Transverse colon (tissue), 4 donors: Measurements from ENCODE around the gene USP17L29. TPM values are rescaled to one million over a fixed set of nuclear protein-coding genes. Genes with fewer than 3 reads are reported as not detected.
"Not testable (repeated sequence)": the region's sequence is repeated elsewhere in the genome, so short reads cannot be mapped to it uniquely, and the experiment has no call there.

Experiments
- DNase-seq: peaks from one replicate; pipeline ENCODE4 v3.0.0-alpha.2; 2019
- H3K27ac ChIP-seq, 4 donors: fragments of 200-600 bp; sonication (generic); 2 replicates each; pipeline ENCODE4 v1.5.1; 2016 to 2018; ENCODE audit warnings: inconsistent platforms in 4 of 4
- H3K27me3 ChIP-seq: fragments of 200-600 bp; sonication (generic); 2 replicates; pipeline ENCODE4 v1.5.1; 2017; ENCODE audit warnings: inconsistent platforms
- H3K36me3 ChIP-seq, 4 donors: fragments of 200-600 bp; sonication (generic); 2 replicates each; pipeline ENCODE4 v1.5.1; 2017 to 2019; ENCODE audit warnings: inconsistent platforms in 4 of 4
- H3K4me1 ChIP-seq, 4 donors: fragments of 200-600 bp; sonication (generic); 2 replicates each; pipeline ENCODE4 v1.5.1; 2017 to 2020; ENCODE audit warnings: inconsistent platforms in 4 of 4
- H3K4me3 ChIP-seq, 4 donors: fragments of 200-600 bp; sonication (generic); 1 replicate in 1 of 4; 2 replicates in 3 of 4; pipeline versions ENCODE4 v1.5.1 to v1.6.1; 2017 to 2019; ENCODE audit warnings: inconsistent platforms in 4 of 4
- H3K9me3 ChIP-seq, 2 donors: fragments of 200-600 bp; sonication (generic); 2 replicates each; pipeline ENCODE4 v1.5.1; 2017 to 2019; ENCODE audit warnings: inconsistent platforms in 2 of 2
- WGBS, 2 donors: methylation state at CpG; one replicate each; pipeline ENCODE4 v1.1.5; 2018; ENCODE audit warnings: low coverage in 1 of 2; 5-methylcytosine and 5-hydroxymethylcytosine counted together
- in situ Hi-C, 4 donors: fragments of 200-750 bp; cut with MboI; loops; one replicate each; pipeline versions ENCODE4 v1.15.0 to v1.15.1; 2017; ENCODE audit warnings: low sequenced_read_pairs in 3 of 4, low pct_ligation_motif_present in 1 of 4, low pct_unique_long_range_greater_than_20kb in 1 of 4
- intact Hi-C: fragments of 100-400 bp; cut with DNase I; formaldehyde crosslinking; loops from one replicate; pipeline ENCODE4 v1.15.1; 2023; ENCODE audit warnings: low total_unique reads
- total RNA-seq, 4 donors: library from RNA; depleted of rRNA; stranded (reverse); fragments of >200 nt; gene quantifications; one replicate each; pipeline ENCODE4 v1.1.0, GENCODE V29; 2016

Gene USP17L29, protein sequence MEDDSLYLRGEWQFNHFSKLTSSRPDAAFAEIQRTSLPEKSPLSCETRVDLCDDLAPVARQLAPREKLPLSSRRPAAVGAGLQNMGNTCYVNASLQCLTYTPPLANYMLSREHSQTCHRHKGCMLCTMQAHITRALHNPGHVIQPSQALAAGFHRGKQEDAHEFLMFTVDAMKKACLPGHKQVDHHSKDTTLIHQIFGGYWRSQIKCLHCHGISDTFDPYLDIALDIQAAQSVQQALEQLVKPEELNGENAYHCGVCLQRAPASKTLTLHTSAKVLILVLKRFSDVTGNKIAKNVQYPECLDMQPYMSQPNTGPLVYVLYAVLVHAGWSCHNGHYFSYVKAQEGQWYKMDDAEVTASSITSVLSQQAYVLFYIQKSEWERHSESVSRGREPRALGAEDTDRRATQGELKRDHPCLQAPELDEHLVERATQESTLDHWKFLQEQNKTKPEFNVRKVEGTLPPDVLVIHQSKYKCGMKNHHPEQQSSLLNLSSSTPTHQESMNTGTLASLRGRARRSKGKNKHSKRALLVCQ
- not detected for total RNA-seq

DNA sequence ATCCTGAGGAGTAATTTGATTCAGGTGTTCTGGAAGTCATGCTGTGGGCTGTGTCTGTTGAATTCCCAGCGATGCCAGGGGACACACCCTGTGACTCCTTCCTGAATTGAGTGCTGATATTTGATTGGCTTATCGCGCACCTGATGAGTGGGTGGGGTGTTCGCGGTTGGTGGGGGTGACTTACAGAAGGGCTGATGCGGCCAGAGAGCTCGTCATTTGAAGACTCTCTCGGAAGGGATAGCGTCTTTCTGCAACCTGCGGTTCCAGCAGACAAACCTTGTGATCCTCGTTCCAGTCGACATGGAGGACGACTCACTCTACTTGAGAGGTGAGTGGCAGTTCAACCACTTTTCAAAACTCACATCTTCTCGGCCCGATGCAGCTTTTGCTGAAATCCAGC lies at the start of gene USP17L29:
USP17L29 (plus strand) TSS at position 301 of the 400 bp plus-strand sequence; CDS start at position 301, 0 bp downstream.
- H3K36me3 ChIP-seq, DNase-seq, H3K27ac ChIP-seq, H3K9me3 ChIP-seq, H3K4me1 ChIP-seq, in situ Hi-C loops, H3K4me3 ChIP-seq, H3K27me3 ChIP-seq, intact Hi-C loops: not testable (repeated sequence)
- WGBS, 2 donors = no CpG with 5 or more reads among the region's 15 CpGs

- DNase-seq, H3K9me3 ChIP-seq, H3K4me3 ChIP-seq, intact Hi-C loops, H3K27ac ChIP-seq, H3K36me3 ChIP-seq, H3K4me1 ChIP-seq, H3K27me3 ChIP-seq, in situ Hi-C loops: not testable (repeated sequence)
- 83 to 84% methylated on average over 4 to 5 of the region's 13 CpGs for WGBS, 2 donors
These were observed 29.2 kb upstream of the USP17L29 start for GRCh38 chr4:9324191-9324590.

DNA sequence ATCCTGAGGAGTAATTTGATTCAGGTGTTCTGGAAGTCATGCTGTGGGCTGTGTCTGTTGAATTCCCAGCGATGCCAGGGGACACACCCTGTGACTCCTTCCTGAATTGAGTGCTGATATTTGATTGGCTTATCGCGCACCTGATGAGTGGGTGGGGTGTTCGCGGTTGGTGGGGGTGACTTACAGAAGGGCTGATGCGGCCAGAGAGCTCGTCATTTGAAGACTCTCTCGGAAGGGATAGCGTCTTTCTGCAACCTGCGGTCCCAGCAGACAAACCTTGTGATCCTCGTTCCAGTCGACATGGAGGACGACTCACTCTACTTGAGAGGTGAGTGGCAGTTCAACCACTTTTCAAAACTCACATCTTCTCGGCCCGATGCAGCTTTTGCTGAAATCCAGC lies 28.6 kb upstream of the USP17L29 start, which contains the start of gene USP17L24:
USP17L24 (plus strand) TSS at position 301 of the 400 bp plus-strand sequence; CDS start at position 301, 0 bp downstream.
- H3K27me3 ChIP-seq, H3K9me3 ChIP-seq, H3K4me3 ChIP-seq, in situ Hi-C loops, H3K4me1 ChIP-seq, H3K36me3 ChIP-seq, intact Hi-C loops, H3K27ac ChIP-seq, DNase-seq: not testable (repeated sequence)
- no CpG with 5 or more reads among the region's 15 CpGs for WGBS, 2 donors

DNA sequence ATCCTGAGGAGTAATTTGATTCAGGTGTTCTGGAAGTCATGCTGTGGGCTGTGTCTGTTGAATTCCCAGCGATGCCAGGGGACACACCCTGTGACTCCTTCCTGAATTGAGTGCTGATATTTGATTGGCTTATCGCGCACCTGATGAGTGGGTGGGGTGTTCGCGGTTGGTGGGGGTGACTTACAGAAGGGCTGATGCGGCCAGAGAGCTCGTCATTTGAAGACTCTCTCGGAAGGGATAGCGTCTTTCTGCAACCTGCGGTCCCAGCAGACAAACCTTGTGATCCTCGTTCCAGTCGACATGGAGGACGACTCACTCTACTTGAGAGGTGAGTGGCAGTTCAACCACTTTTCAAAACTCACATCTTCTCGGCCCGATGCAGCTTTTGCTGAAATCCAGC lies 23.8 kb upstream of the USP17L29 start, which contains the start of gene USP17L25:
USP17L25 (plus strand) TSS at position 301 of the 400 bp plus-strand sequence; CDS start at position 301, 0 bp downstream.
- H3K4me3 ChIP-seq, H3K4me1 ChIP-seq, H3K27me3 ChIP-seq, intact Hi-C loops, H3K9me3 ChIP-seq, H3K27ac ChIP-seq, DNase-seq, H3K36me3 ChIP-seq, in situ Hi-C loops: not testable (repeated sequence)
- no CpG with 5 or more reads among the region's 15 CpGs for WGBS, 2 donors

DNA sequence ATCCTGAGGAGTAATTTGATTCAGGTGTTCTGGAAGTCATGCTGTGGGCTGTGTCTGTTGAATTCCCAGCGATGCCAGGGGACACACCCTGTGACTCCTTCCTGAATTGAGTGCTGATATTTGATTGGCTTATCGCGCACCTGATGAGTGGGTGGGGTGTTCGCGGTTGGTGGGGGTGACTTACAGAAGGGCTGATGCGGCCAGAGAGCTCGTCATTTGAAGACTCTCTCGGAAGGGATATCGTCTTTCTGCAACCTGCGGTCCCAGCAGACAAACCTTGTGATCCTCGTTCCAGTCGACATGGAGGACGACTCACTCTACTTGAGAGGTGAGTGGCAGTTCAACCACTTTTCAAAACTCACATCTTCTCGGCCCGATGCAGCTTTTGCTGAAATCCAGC lies 19.1 kb upstream of the USP17L29 start, which contains the start of gene USP17L26:
USP17L26 (plus strand) TSS at position 301 of the 400 bp plus-strand sequence; CDS start at position 301, 0 bp downstream.
- H3K27ac ChIP-seq, H3K27me3 ChIP-seq, intact Hi-C loops, H3K4me3 ChIP-seq, H3K4me1 ChIP-seq, DNase-seq, in situ Hi-C loops, H3K36me3 ChIP-seq, H3K9me3 ChIP-seq: not testable (repeated sequence)
- no CpG with 5 or more reads among the region's 15 CpGs for WGBS, 2 donors

DNA sequence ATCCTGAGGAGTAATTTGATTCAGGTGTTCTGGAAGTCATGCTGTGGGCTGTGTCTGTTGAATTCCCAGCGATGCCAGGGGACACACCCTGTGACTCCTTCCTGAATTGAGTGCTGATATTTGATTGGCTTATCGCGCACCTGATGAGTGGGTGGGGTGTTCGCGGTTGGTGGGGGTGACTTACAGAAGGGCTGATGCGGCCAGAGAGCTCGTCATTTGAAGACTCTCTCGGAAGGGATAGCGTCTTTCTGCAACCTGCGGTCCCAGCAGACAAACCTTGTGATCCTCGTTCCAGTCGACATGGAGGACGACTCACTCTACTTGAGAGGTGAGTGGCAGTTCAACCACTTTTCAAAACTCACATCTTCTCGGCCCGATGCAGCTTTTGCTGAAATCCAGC lies 14.3 kb upstream of the USP17L29 start, which contains the start of gene USP17L5:
USP17L5 (plus strand) TSS at position 301 of the 400 bp plus-strand sequence; CDS start at position 301, 0 bp downstream.
- intact Hi-C loops, H3K4me1 ChIP-seq, H3K27me3 ChIP-seq, H3K27ac ChIP-seq, H3K36me3 ChIP-seq, DNase-seq, H3K9me3 ChIP-seq, in situ Hi-C loops, H3K4me3 ChIP-seq: not testable (repeated sequence)
- no CpG with 5 or more reads among the region's 15 CpGs for WGBS, 2 donors

DNA sequence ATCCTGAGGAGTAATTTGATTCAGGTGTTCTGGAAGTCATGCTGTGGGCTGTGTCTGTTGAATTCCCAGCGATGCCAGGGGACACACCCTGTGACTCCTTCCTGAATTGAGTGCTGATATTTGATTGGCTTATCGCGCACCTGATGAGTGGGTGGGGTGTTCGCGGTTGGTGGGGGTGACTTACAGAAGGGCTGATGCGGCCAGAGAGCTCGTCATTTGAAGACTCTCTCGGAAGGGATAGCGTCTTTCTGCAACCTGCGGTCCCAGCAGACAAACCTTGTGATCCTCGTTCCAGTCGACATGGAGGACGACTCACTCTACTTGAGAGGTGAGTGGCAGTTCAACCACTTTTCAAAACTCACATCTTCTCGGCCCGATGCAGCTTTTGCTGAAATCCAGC lies 9.6 kb upstream of the USP17L29 start, which contains the start of gene USP17L27:
USP17L27 (plus strand) TSS at position 301 of the 400 bp plus-strand sequence; CDS start at position 301, 0 bp downstream.
- DNase-seq, in situ Hi-C loops, H3K27ac ChIP-seq, H3K4me3 ChIP-seq, H3K36me3 ChIP-seq, H3K27me3 ChIP-seq, H3K9me3 ChIP-seq, H3K4me1 ChIP-seq, intact Hi-C loops: not testable (repeated sequence)
- WGBS, 2 donors = no CpG with 5 or more reads among the region's 15 CpGs

GRCh38 chr4:9348593-9348992 lies 4.8 kb upstream of the USP17L29 start, which contains the start of gene USP17L28:
TSS of gene USP17L28 (plus strand) at chr4:9348893. CDS start at chr4:9348893, 0 bp downstream.
- intact Hi-C loops, H3K4me1 ChIP-seq, H3K9me3 ChIP-seq, H3K4me3 ChIP-seq, DNase-seq, H3K27ac ChIP-seq, H3K27me3 ChIP-seq, in situ Hi-C loops, H3K36me3 ChIP-seq: not testable (repeated sequence)
- WGBS, 2 donors = no CpG with 5 or more reads among the region's 15 CpGs

GRCh38 chr4:9350866-9351265 lies 2.6 kb upstream of the USP17L29 start:
- intact Hi-C loops, DNase-seq, H3K4me3 ChIP-seq, H3K27me3 ChIP-seq, in situ Hi-C loops, H3K9me3 ChIP-seq, H3K4me1 ChIP-seq, H3K27ac ChIP-seq, H3K36me3 ChIP-seq: not testable (repeated sequence)
- no CpG with 5 or more reads among the region's 18 CpGs for WGBS, 2 donors

DNA sequence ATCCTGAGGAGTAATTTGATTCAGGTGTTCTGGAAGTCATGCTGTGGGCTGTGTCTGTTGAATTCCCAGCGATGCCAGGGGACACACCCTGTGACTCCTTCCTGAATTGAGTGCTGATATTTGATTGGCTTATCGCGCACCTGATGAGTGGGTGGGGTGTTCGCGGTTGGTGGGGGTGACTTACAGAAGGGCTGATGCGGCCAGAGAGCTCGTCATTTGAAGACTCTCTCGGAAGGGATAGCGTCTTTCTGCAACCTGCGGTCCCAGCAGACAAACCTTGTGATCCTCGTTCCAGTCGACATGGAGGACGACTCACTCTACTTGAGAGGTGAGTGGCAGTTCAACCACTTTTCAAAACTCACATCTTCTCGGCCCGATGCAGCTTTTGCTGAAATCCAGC lies 9.4 kb downstream of the USP17L29 start, which contains the start of gene USP17L30:
USP17L30 (plus strand) TSS at position 301 of the 400 bp plus-strand sequence; CDS start at position 301, 0 bp downstream.
- H3K4me3 ChIP-seq, DNase-seq, H3K9me3 ChIP-seq, intact Hi-C loops, H3K4me1 ChIP-seq, H3K27me3 ChIP-seq, H3K36me3 ChIP-seq, H3K27ac ChIP-seq, in situ Hi-C loops: not testable (repeated sequence)
- no CpG with 5 or more reads among the region's 15 CpGs for WGBS, 2 donors
